ENCODE data around the gene RBM20.

RBM20 gene

GRCh38 chr10:110679486-110680272 lies 35.5 kb downstream of the RBM20 start:
- no peak for DNase-seq (ENCODE audit: low spot score)

- no peak for DNase-seq (ENCODE audit: low spot score)
These were observed 36.3 kb downstream of the RBM20 start for GRCh38 chr10:110680273-110681020.

- DNase-seq (ENCODE audit: low spot score) = peak; percentile 6
These were observed 37.0 kb downstream of the RBM20 start for GRCh38 chr10:110681023-110681681.

GRCh38 chr10:110682348-110682747 lies 38.2 kb downstream of the RBM20 start:
- no peak for DNase-seq (ENCODE audit: low spot score)

- DNase-seq (ENCODE audit: low spot score) = no peak
These were observed 40.8 kb downstream of the RBM20 start for GRCh38 chr10:110684800-110685446.

GRCh38 chr10:110686047-110686446 lies 41.9 kb downstream of the RBM20 start:
- no peak for DNase-seq (ENCODE audit: low spot score)

GRCh38 chr10:110686949-110687348 lies 42.8 kb downstream of the RBM20 start:
- no peak for DNase-seq (ENCODE audit: low spot score)

- DNase-seq (ENCODE audit: low spot score) = no peak
These were observed 43.3 kb downstream of the RBM20 start for GRCh38 chr10:110687400-110687799.

- DNase-seq (ENCODE audit: low spot score) = no peak
These were observed 47.0 kb downstream of the RBM20 start for GRCh38 chr10:110691139-110691538.

GRCh38 chr10:110694263-110694662 lies 50.1 kb downstream of the RBM20 start:
- DNase-seq (ENCODE audit: low spot score) = no peak

- DNase-seq (ENCODE audit: low spot score) = no peak
These were observed 50.8 kb downstream of the RBM20 start for GRCh38 chr10:110694820-110695538.

GRCh38 chr10:110695539-110695886 lies 51.4 kb downstream of the RBM20 start:
- no peak for DNase-seq (ENCODE audit: low spot score)

GRCh38 chr10:110696436-110696835 lies 52.3 kb downstream of the RBM20 start:
- DNase-seq (ENCODE audit: low spot score) = no peak

GRCh38 chr10:110698340-110698739 lies 54.2 kb downstream of the RBM20 start:
- no peak for DNase-seq (ENCODE audit: low spot score)

- DNase-seq (ENCODE audit: low spot score) = no peak
These were observed 54.7 kb downstream of the RBM20 start for GRCh38 chr10:110698782-110699201.

- DNase-seq (ENCODE audit: low spot score) = no peak
These were observed 55.8 kb downstream of the RBM20 start for GRCh38 chr10:110699859-110700468.

GRCh38 chr10:110700947-110701616 lies 56.9 kb downstream of the RBM20 start:
- DNase-seq (ENCODE audit: low spot score) = no peak

GRCh38 chr10:110701617-110701971 lies 57.5 kb downstream of the RBM20 start:
- no peak for DNase-seq (ENCODE audit: low spot score)

GRCh38 chr10:110704070-110704469 lies 59.9 kb downstream of the RBM20 start:
- no peak for DNase-seq (ENCODE audit: low spot score)

- no peak for DNase-seq (ENCODE audit: low spot score)
These were observed 60.9 kb downstream of the RBM20 start for GRCh38 chr10:110704906-110705476.
